AG09319 (cell line): ENCODE measurements around the gene CUX1.

Source experiments
- DNase-seq: peaks from one replicate; pipeline ENCODE4 v3.0.0-alpha.2; 2010; ENCODE audit warnings: low read depth; ENCODE audit errors: extremely low read depth
- TF ChIP-seq, protein P1 (sequence below): IDR thresholded peaks from 2 replicates; pipeline ENCODE4 v1.5.1; 2011; ENCODE audit warnings: low read depth, mild to moderate bottlenecking, inconsistent platforms, low read length, moderate library complexity

The CUX1 gene

DNA sequence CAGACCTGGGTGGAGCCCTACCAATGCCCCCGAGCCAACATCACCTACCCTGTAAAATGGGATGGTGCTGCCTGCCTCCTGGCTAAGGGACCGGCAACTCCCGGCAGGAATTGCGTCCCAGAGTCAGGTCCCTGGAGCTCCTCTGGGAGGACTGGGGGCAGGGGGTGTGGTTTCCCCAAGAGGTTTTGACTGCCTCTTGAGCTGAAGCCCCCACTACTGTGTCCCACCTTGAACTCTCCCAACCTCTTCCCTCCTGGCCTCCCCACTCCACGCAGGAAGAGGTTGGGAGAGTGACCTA, 470.5 kb downstream of the CUX1 start:
- TF ChIP-seq, protein P1, sequence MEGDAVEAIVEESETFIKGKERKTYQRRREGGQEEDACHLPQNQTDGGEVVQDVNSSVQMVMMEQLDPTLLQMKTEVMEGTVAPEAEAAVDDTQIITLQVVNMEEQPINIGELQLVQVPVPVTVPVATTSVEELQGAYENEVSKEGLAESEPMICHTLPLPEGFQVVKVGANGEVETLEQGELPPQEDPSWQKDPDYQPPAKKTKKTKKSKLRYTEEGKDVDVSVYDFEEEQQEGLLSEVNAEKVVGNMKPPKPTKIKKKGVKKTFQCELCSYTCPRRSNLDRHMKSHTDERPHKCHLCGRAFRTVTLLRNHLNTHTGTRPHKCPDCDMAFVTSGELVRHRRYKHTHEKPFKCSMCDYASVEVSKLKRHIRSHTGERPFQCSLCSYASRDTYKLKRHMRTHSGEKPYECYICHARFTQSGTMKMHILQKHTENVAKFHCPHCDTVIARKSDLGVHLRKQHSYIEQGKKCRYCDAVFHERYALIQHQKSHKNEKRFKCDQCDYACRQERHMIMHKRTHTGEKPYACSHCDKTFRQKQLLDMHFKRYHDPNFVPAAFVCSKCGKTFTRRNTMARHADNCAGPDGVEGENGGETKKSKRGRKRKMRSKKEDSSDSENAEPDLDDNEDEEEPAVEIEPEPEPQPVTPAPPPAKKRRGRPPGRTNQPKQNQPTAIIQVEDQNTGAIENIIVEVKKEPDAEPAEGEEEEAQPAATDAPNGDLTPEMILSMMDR, result no peak
- DNase-seq, result no peak

DNA sequence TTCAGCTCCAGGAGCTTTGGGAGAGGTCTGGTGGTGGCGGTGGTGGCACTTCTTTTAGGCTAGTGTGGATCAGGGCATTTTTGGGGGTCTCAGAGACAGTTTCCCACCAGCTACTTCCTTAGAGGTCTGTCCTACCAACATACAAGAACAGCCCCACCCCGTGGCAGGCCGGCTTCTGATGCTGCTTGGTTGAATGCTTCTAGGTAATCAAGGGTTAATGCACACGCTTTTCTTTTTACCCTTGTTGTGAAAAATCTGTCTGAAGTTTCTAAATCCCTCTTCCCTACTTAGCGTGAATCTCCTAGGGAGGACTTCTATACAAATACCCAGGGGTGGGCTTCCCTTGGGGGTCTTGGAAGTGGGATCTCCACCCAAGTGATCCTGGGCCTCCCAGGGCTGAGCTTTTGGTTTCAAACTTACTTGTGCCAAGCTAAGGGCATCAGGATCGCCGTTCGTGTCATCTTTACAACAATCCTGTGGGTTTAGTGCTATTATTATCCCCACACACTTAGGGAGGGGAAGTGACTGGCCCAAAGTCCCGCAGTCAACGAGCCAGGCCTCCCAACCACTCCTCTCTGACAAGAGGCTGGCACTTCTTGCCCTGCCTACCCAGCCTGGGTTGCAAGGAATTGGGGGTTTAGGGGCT, 471.0 kb downstream of the CUX1 start:
- no peak for DNase-seq
- TF ChIP-seq, protein P1, result no peak

DNA sequence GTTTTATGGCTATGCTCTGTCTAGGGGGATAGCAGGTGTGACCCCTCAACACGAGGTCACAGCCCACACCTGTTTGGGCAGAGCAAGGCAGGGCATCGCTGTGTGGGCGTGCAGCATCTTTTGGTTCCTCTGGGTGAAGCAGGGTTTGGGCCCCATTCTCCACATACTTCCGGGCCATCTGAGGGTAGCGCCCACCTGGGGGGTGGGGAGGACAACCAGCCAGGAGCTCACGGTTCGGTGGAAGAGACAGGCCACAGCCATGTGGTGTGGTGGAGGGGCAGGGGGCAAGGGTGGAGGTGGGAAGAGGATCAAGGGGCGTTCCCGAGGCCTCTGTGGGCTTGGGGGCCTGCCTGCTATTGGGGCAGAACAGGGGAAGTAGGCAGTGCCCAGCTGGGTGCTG, 471.6 kb downstream of the CUX1 start:
- DNase-seq, result no peak
- TF ChIP-seq, protein P1, result no peak

DNA sequence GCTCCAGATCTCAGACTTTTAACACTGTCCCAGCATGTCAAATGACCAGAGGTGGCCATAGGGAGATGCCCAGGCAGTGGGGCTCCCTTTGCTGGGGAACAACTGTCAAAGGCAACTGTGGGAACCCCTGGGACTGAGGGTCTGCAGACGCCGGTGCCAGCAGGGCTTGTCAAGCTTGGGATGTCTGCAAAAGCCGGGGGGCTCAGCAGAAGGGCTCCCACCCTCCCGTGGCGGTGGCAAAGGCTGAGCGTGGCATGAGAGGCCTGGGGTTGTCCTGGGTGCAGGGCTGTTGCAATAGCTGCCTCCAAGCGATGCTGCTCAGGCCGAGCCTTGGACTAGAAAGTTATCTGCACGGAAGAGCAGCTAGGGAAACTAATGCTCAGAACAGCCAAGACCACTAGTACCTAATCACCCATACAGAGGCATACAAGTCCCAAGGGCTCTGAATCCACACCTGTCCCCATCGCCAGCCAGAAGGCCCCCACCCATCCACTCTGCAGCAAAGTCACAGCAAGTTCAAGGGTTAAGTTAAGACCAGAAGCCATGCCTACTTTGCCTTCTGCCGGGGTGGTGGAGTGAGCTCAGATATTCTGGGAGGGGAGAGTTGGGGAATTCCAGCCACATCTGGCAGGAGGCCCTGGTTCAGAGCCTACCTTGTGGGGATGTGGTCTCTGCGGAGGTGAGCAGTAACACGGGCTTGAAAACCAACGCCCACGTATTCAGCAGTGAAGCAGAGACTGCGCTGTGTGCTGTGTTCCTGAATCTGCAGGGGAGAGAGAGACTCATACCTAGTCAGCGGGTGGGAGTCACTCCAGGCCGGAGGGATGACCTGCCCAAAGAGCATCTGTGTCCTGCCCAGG, 473.9 kb downstream of the CUX1 start:
- TF ChIP-seq, protein P1, result no peak
- DNase-seq, result no peak

DNA sequence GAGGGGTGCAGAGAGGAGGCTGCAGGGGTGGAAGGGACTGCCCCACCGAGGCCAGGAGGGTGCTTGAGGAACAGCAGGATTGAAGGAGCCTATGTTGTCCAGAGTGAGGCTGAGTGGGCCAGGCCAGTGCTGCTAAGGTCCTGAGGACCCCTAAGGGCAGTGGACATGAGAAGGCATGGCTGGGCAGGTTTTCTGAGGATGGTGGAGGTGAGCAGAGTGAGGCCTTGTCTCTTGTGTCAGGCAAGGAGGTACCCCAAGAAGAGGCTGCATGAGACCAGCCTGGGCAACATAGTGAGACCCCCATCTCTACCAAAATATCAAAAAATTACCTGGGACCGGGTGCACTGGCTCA, 474.5 kb downstream of the CUX1 start:
- TF ChIP-seq, protein P1, result no peak
- no peak for DNase-seq

DNA sequence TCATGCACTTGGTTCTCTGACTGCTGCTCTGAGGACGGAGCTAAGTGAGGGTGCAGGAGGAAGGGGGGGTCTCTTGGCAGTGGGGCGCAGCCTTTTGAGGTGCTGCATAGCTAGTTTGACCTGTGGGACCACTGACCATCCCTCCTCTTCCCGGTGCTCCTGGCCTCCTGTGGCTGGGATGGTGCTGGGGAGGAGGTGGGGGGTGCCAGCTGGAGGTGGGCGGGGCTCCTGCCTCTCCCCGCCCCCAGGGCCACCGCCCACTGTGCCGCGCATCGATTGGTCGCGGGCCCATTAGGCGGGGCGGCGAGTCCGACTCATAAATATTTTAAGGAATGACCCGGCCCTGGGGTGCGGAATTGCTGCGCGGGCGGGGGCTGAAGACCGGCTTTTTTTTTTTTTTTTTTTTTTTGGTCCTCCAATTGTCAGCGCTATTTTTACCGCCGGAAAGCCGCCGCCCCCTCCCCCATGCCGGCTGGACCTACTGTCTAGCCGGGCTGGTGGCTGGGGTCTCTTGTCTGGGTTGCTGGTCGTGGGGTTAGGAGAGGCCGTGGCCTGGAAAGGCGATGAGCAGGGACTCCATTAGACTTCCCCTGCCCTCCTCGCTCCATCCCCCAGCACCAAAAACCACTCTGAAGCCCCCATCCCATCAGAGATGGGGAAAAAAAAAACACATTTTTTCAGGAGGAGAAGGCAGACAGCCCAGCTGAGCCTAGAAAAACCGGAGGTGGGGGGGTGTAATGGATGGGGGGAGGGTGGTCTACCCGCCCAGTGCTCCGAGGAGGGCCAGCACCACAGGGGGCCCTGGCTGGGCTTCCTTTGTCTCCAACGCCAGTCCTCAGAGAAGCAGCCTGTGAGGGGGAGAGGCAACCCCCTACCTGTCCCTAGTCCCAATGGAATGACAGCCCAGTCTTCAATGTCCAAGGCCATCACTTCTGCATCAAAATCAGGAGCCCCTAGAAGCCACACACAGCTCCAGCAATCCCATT, 475.7 kb downstream of the CUX1 start:
- TF ChIP-seq, protein P1, result no peak
- DNase-seq, result no peak
